Adrenal gland (tissue), 5 donors: ENCODE measurements around the gene PPM1D.

Experiments
- POLR2A ChIP-seq, 2 donors: fragments of 450-650 bp; IDR thresholded peaks; one replicate each; pipeline ENCODE4 v1.6.1; 2017; ENCODE audit warnings: antibody characterized with exemption in 2 of 2, mild to moderate bottlenecking in 2 of 2, moderate library complexity in 1 of 2
- TF ChIP-seq, protein P1 (sequence below), 6 experiments: fragments of 450-650 bp in 4 of 6; fragments of 200-600 bp in 2 of 6; sonication (generic) in 1 of 6; IDR thresholded peaks; 1 replicate in 5 of 6; 2 replicates in 1 of 6; pipeline versions ENCODE4 v1.5.1 to v1.8.0; 2016 to 2021; ENCODE audit warnings: antibody characterized with exemption in 6 of 6, mild to moderate bottlenecking in 2 of 6, moderate library complexity in 1 of 6
- donor health status: DM: no; HTN: no; CAD: no.

DNA sequence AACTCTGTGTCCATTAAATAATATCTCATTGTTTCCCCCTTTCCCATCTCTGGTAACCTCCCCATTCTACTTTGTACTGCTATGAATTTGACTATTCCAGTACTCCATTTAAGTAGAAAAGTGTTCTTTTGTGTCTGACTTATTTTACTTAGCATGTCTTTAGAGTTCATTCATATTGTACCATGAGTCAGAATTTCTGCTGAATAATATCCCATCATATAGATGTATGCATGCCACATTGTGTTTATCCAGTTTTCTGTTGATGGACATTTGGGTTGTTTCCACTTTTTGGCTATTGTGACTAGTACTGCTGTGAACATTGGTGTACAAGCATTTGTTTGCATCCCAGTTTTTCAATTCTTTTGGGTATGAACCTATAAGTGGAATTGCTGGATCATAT, 6.0 kb downstream of the PPM1D start:
- TF ChIP-seq POLR2A (IDR thresholded peaks at IDR 0.05), result no peak
- TF ChIP-seq, protein P1, sequence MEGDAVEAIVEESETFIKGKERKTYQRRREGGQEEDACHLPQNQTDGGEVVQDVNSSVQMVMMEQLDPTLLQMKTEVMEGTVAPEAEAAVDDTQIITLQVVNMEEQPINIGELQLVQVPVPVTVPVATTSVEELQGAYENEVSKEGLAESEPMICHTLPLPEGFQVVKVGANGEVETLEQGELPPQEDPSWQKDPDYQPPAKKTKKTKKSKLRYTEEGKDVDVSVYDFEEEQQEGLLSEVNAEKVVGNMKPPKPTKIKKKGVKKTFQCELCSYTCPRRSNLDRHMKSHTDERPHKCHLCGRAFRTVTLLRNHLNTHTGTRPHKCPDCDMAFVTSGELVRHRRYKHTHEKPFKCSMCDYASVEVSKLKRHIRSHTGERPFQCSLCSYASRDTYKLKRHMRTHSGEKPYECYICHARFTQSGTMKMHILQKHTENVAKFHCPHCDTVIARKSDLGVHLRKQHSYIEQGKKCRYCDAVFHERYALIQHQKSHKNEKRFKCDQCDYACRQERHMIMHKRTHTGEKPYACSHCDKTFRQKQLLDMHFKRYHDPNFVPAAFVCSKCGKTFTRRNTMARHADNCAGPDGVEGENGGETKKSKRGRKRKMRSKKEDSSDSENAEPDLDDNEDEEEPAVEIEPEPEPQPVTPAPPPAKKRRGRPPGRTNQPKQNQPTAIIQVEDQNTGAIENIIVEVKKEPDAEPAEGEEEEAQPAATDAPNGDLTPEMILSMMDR (IDR thresholded peaks at IDR 0.05), result no peak
